Naive thymus-derived CD4-positive, alpha-beta T cell (primary cell): Measurements from ENCODE around the gene AUP1. TPM values are rescaled to one million over a fixed set of nuclear protein-coding genes. Genes with fewer than 3 reads are reported as not detected.

ENCODE experiments used
- ATAC-seq: fragments of 150-1000 bp; cut with Tn5 transposase; 2 replicates; pipeline ENCODE4 v1.10.0; 2021; ENCODE audit warnings: mild to moderate bottlenecking, moderate library complexity
- CTCF ChIA-PET: fragments of 350-600 bp; sonication (Branson Sonifier 250); formaldehyde crosslinking; loops from one replicate; lab custom pipeline; 2021; ENCODE audit warnings: antibody characterized with exemption; lab: Charles Lee
- POLR2A ChIA-PET: fragments of 350-600 bp; sonication (Branson Sonifier 250); formaldehyde crosslinking; loops from one replicate; lab custom pipeline; 2021; ENCODE audit warnings: antibody characterized with exemption, inconsistent platforms; lab: Charles Lee
- DNase-seq, 9 donors: peaks; one replicate each; pipeline versions ENCODE4 v3.0.0 to v3.0.0-alpha.2; 2020 to 2022; ENCODE audit warnings: mixed read lengths in 1 of 9
- H3K27ac ChIP-seq: one replicate; pipeline ENCODE4 v1.7.0; 2013; ENCODE audit warnings: mild to moderate bottlenecking, low read depth, low read length, moderate library complexity
- H3K27me3 ChIP-seq, 2 donors: one replicate each; pipeline ENCODE4 v1.7.0; 2013; ENCODE audit warnings: low read length in 2 of 2, mild to moderate bottlenecking in 2 of 2, moderate library complexity in 2 of 2; ENCODE audit not compliant: control insufficient read depth in 2 of 2, insufficient read depth in 2 of 2
- H3K36me3 ChIP-seq, 3 experiments: 1 replicate in 2 of 3; 2 replicates in 1 of 3; pipeline ENCODE4 v1.7.0; 2013; ENCODE audit warnings: low read length in 3 of 3, mild to moderate bottlenecking in 3 of 3, moderate library complexity in 1 of 3; ENCODE audit not compliant: insufficient read depth in 3 of 3, control insufficient read depth in 2 of 3
- H3K4me1 ChIP-seq, 2 donors: one replicate each; pipeline ENCODE4 v1.7.0; 2013; ENCODE audit warnings: low read length in 2 of 2, mild to moderate bottlenecking in 2 of 2, moderate library complexity in 1 of 2; ENCODE audit not compliant: control insufficient read depth in 2 of 2, insufficient read depth in 2 of 2
- H3K4me3 ChIP-seq: 2 replicates; pipeline ENCODE4 v1.7.0; 2013; ENCODE audit warnings: mild to moderate bottlenecking, low read length
- H3K9me3 ChIP-seq, 3 experiments: 1 replicate in 2 of 3; 2 replicates in 1 of 3; pipeline ENCODE4 v1.7.0; 2013; ENCODE audit warnings: low read length in 3 of 3; ENCODE audit not compliant: control insufficient read depth in 2 of 3
- H3K27ac Mint-ChIP-seq, 9 donors: one replicate each; pipeline ENCODE4 v1.8.0; 2020 to 2022; ENCODE audit warnings: mixed read lengths in 9 of 9, mild to moderate bottlenecking in 8 of 9, moderate library complexity in 5 of 9, inconsistent platforms in 2 of 9
- H3K27me3 Mint-ChIP-seq, 5 donors: one replicate each; pipeline ENCODE4 v1.8.0; 2021 to 2022; ENCODE audit warnings: mixed read lengths in 5 of 5, mild to moderate bottlenecking in 1 of 5
- H3K36me3 Mint-ChIP-seq, 5 donors: one replicate each; pipeline ENCODE4 v1.8.0; 2020 to 2022; ENCODE audit warnings: mixed read lengths in 5 of 5, mild to moderate bottlenecking in 3 of 5, inconsistent platforms in 1 of 5
- H3K4me1 Mint-ChIP-seq, 7 donors: one replicate each; pipeline ENCODE4 v1.8.0; 2020 to 2022; ENCODE audit warnings: mixed read lengths in 7 of 7, mild to moderate bottlenecking in 3 of 7, inconsistent platforms in 1 of 7
- H3K4me3 Mint-ChIP-seq, 10 donors: one replicate each; pipeline ENCODE4 v1.8.0; 2020 to 2022; ENCODE audit warnings: mild to moderate bottlenecking in 10 of 10, mixed read lengths in 10 of 10, moderate library complexity in 6 of 10, inconsistent platforms in 2 of 10
- H3K9me3 Mint-ChIP-seq, 11 donors: one replicate each; pipeline ENCODE4 v1.8.0; 2020 to 2022; ENCODE audit warnings: mixed read lengths in 11 of 11, mild to moderate bottlenecking in 4 of 11, inconsistent platforms in 1 of 11, moderate library complexity in 1 of 11
- intact Hi-C, 2 donors: fragments of 100-400 bp; cut with micrococcal nuclease; formaldehyde crosslinking; loops; one replicate each; pipeline ENCODE4 v1.15.1; 2023
- polyA plus RNA-seq, 2 donors: library from polyadenylated mRNA; unstranded; fragments of 300-500 nt; fragmentation: Illumina TruSeq; gene quantifications; one replicate each; pipeline ENCODE4 v1.2.3, GENCODE V29; 2021
- total RNA-seq, 6 experiments: library from RNA in 5 of 6; stranded (reverse) in 5 of 6; gene quantifications; 1 replicate in 5 of 6; 2 replicates in 1 of 6; pipeline ENCODE4 v1.2.3 and lab custom pipeline; 2021 to 2026

AUP1 gene
- total and polyA plus RNA-seq, 7 experiments from 2014 or later: 69.7 to 160 (median 139) TPM

- no peak within 1 kb of the TSS for H3K27ac ChIP-seq
- no peaks in the 10 kb centered on the region for H3K9me3 ChIP-seq
- no peak within 1 kb of the TSS for H3K4me3 ChIP-seq
- H3K36me3 ChIP-seq: peaks cover 0 to 35% (median 6%) of the 10 kb centered on the region in 3 experiments
- H3K4me3 Mint-ChIP-seq: peak within 1 kb of the TSS in 6 of 10 donors; percentile 10 to 94 (median 32)
- H3K4me1 Mint-ChIP-seq: peaks cover 16 to 35% (median 32%) of the 10 kb centered on the region in 7 donors
- POLR2A ChIA-PET: interaction anchor here (0.6 to 2.0 kb wide), 9 partner anchors 8 to 789 kb away, joined by 3 to 9 read pairs (median 4); partner anchors contain the start of genes TLX2, TPRKB and WBP1
- peaks cover 8 to 30% (median 21%) of the 10 kb centered on the region in 5 donors for H3K36me3 Mint-ChIP-seq
- H3K4me1 ChIP-seq: peaks cover 4 to 15% of the 10 kb centered on the region in 2 donors
- peak within 1 kb of the TSS in 3 of 9 donors; percentile 28 to 46 (median 43) for H3K27ac Mint-ChIP-seq
- ATAC-seq: no peak
- peaks cover 3 to 9% (median 3%) of the 10 kb centered on the region in 5 donors for H3K27me3 Mint-ChIP-seq
- no peaks in the 10 kb centered on the region for H3K9me3 Mint-ChIP-seq
- CTCF ChIA-PET: interaction anchor here (0.6 to 2.3 kb wide), 4 partner anchors 17 to 276 kb away, joined by 3 to 6 read pairs (median 3); partner anchors contain the start of genes CCDC142 and TTC31
- DNase-seq: peak in 3 of 9 donors; percentile 33 to 42 (median 41)
- intact Hi-C loops: loop anchor here in 1 of 2 donors (5.0 kb wide), 2 partner anchors 329 to 599 kb away; partner anchors contain the start of genes DGUOK and MTHFD2
- no peaks in the 10 kb centered on the region for H3K27me3 ChIP-seq
Measured at GRCh38 chr2:74525717-74526648, 3.5 kb downstream of the AUP1 start, which contains the start of gene DQX1. DQX1 (minus strand) TSS chr2:74526231; CDS start chr2:74525729, 502 bp downstream.

- Histone ChIP-seq H3K27ac (no peak overlapping the region), H3K36me3 (peaks cover 0 to 33% (median 6%) of the 10 kb centered on the region in 3 experiments), H3K9me3 (no peaks in the 10 kb centered on the region), H3K27me3 (no peaks in the 10 kb centered on the region), H3K4me3 (no peak overlapping the region), H3K4me1 (peaks cover 0 to 10% of the 10 kb centered on the region in 2 donors)
- no peaks in the 10 kb centered on the region for H3K9me3 Mint-ChIP-seq
- peaks cover 11 to 13% (median 12%) of the 10 kb centered on the region in 5 donors for H3K27me3 Mint-ChIP-seq
- ChIA-PET CTCF (interaction anchor here (2.3 kb wide), 1 partner anchor 42 kb away, joined by 6 read pairs; the partner anchor contains the start of genes CCDC142 and TTC31), POLR2A (interaction anchor here (1.3 to 2.0 kb wide), 2 partner anchors 10 to 14 kb away, joined by 4 to 8 read pairs; partner anchors contain the start of gene TLX2)
- no peak overlapping the region for H3K27ac Mint-ChIP-seq
- no peak for DNase-seq
- no peak for ATAC-seq
- H3K4me1 Mint-ChIP-seq: peaks cover 16 to 29% (median 26%) of the 10 kb centered on the region in 7 donors
- intact Hi-C loops: loop anchor here in 1 of 2 donors (5.0 kb wide), 2 partner anchors 328 to 598 kb away; partner anchors contain the start of genes DGUOK and MTHFD2
- H3K36me3 Mint-ChIP-seq: peaks cover 8 to 31% (median 21%) of the 10 kb centered on the region in 5 donors
- H3K4me3 Mint-ChIP-seq: no peak overlapping the region
Measured at GRCh38 chr2:74524955-74525716, 4.4 kb downstream of the AUP1 start.

GRCh38 chr2:74524005-74524404 is 5.5 kb downstream of the AUP1 start:
- ATAC-seq (no peak), DNase-seq (no peak)
- Mint-ChIP-seq H3K4me3 (no peak overlapping the region), H3K36me3 (peaks cover 8 to 29% (median 24%) of the 10 kb centered on the region in 5 donors), H3K27me3 (peaks cover 22 to 24% (median 23%) of the 10 kb centered on the region in 5 donors), H3K27ac (no peak overlapping the region), H3K4me1 (peaks cover 13 to 28% (median 24%) of the 10 kb centered on the region in 7 donors), H3K9me3 (peaks cover 0 to 2% (median 0%) of the 10 kb centered on the region in 11 donors)
- Histone ChIP-seq H3K27ac (no peak overlapping the region), H3K9me3 (no peaks in the 10 kb centered on the region), H3K36me3 (peaks cover 0 to 23% (median 6%) of the 10 kb centered on the region in 3 experiments), H3K4me1 (peaks cover 0 to 10% of the 10 kb centered on the region in 2 donors), H3K27me3 (peaks cover 0 to 5% of the 10 kb centered on the region in 2 donors), H3K4me3 (no peak overlapping the region)
- ChIA-PET CTCF (no interaction called here), POLR2A (no interaction called here)
- intact Hi-C loops: no loop called here

- intact Hi-C loops: no loop called here
- Mint-ChIP-seq H3K9me3 (peaks cover 0 to 2% (median 0%) of the 10 kb centered on the region in 11 donors), H3K36me3 (peaks cover 8 to 23% (median 20%) of the 10 kb centered on the region in 5 donors), H3K4me3 (no peak overlapping the region), H3K27me3 (peaks cover 36 to 39% (median 38%) of the 10 kb centered on the region in 5 donors), H3K4me1 (peaks cover 0 to 17% (median 12%) of the 10 kb centered on the region in 7 donors), H3K27ac (no peak overlapping the region)
- ATAC-seq (no peak), DNase-seq (no peak)
- no peak overlapping the region for H3K4me3 ChIP-seq
- no peak overlapping the region for H3K27ac ChIP-seq
- H3K27me3 ChIP-seq: peaks cover 5 to 9% of the 10 kb centered on the region in 2 donors
- H3K4me1 ChIP-seq: no peaks in the 10 kb centered on the region
- no peaks in the 10 kb centered on the region for H3K9me3 ChIP-seq
- peaks cover 0 to 14% (median 6%) of the 10 kb centered on the region in 3 experiments for H3K36me3 ChIP-seq
- ChIA-PET CTCF (interaction anchor here (0.7 kb wide), 1 partner anchor 143 kb away, joined by 3 read pairs; no protein-coding TSS in a partner anchor), POLR2A (interaction anchor here (0.7 to 2.3 kb wide), 3 partner anchors 9 to 15 kb away, joined by 3 to 7 read pairs (median 4); partner anchors contain the start of gene PCGF1)
Measured at GRCh38 chr2:74522516-74522915, 7.0 kb downstream of the AUP1 start.

GRCh38 chr2:74516650-74517049 is 12.9 kb downstream of the AUP1 start:
- ATAC-seq (no peak), DNase-seq (no peak)
- intact Hi-C loops: loop anchor here (1.0 kb wide), 2 partner anchors 9 to 13 kb away; partner anchors contain the start of genes AUP1 (in 2 of the 2), HTRA2 (in 2 of the 2) and PCGF1 (in 1 of the 2)
- POLR2A ChIA-PET: interaction anchor here (0.7 to 1.1 kb wide), 3 partner anchors 15 to 452 kb away, joined by 3 read pairs; no protein-coding TSS in a partner anchor
- H3K36me3 Mint-ChIP-seq: peaks cover 0 to 13% (median 4%) of the 10 kb centered on the region in 5 donors
- H3K27ac Mint-ChIP-seq: peak overlapping the region in 2 of 9 donors; percentile 36 to 72
- peaks cover 12 to 42% of the 10 kb centered on the region in 2 donors for H3K27me3 ChIP-seq
- H3K4me3 ChIP-seq: peak overlapping the region; percentile 28
- H3K9me3 ChIP-seq: no peaks in the 10 kb centered on the region
- H3K27me3 Mint-ChIP-seq: peaks cover 65 to 81% (median 76%) of the 10 kb centered on the region in 5 donors
- H3K4me1 ChIP-seq: peaks cover 10 to 32% of the 10 kb centered on the region in 2 donors
- peaks cover 9 to 25% (median 19%) of the 10 kb centered on the region in 7 donors for H3K4me1 Mint-ChIP-seq
- H3K9me3 Mint-ChIP-seq: peaks cover 0 to 6% (median 0%) of the 10 kb centered on the region in 11 donors
- CTCF ChIA-PET: interaction anchor here (0.6 kb wide), 1 partner anchor 77 kb away, joined by 3 read pairs; no protein-coding TSS in a partner anchor
- H3K27ac ChIP-seq: no peak overlapping the region
- no peaks in the 10 kb centered on the region for H3K36me3 ChIP-seq
- peak overlapping the region; percentile 66 to 87 (median 80) for H3K4me3 Mint-ChIP-seq
